ENCODE results near the gene TMEM132D. TPM values are rescaled to one million over a fixed set of nuclear protein-coding genes. Genes with fewer than 3 reads are reported as not detected.

Gene TMEM132D
- total and polyA plus RNA-seq, 4 donors = 0.01 to 0.14 (median 0.08) TPM

DNA sequence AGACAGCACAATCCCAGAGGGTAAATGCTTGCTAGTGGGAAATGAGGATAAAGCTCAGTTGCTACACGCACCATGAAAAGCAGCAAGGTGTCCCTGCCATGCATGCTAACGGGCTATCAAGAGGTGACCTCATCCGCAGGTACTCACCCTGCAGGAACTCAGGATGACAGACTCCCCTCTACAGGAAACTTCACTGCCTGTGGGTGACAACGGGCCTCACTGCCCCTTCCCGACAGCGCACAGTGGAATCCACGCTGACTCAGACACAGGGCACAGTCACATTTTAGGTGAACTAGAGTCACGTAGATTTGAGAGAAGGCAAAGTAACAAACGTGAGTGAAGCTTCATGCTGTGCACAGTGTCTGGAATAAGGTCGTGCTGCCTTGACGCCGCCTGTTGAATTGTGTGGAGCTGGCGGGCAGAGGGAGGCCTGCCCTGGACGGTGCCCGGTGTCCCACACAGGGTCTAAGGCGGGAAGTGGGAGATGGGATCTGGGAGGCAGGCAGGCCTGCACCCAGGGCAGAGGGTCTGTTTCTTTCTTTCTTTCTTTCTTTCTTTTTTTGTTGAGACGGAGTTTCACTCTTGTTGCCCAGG lies 331.8 kb downstream of the TMEM132D start:
- 77% methylated on average over 17 of the region's 17 CpGs for WGBS
- H3K36me3 ChIP-seq (ENCODE audit: control insufficient read depth in 4 of 4, insufficient read depth in 3 of 4, low read depth in 1 of 4, low read length in 3 of 4) = no peaks in the 10 kb centered on the region
- DNase-seq (ENCODE audit: low spot score) = no peak
- no peak for TF ChIP-seq GABPA (IDR thresholded peaks at IDR 0.05 in 1 of 2, conservative IDR thresholded peaks at IDR 0.05 in 1 of 2)
- no peak overlapping the region for H3K27ac ChIP-seq (ENCODE audit: low read depth in 1 of 2, low read length in 2 of 2)
- no peak overlapping the region for H3K9ac ChIP-seq (ENCODE audit: low read depth in 1 of 2, low read length in 2 of 2)
- no peaks in the 10 kb centered on the region for H3K9me3 ChIP-seq (ENCODE audit: control insufficient read depth in 4 of 4, low read length in 3 of 4)
- no peaks in the 10 kb centered on the region for H3K27me3 ChIP-seq (ENCODE audit: control insufficient read depth in 4 of 4, insufficient read depth in 4 of 4, low read length in 3 of 4)
- no peak overlapping the region for H3K4me3 ChIP-seq (ENCODE audit: low read depth in 1 of 3, low read length in 3 of 3)
- H3K4me1 ChIP-seq (ENCODE audit: control insufficient read depth in 4 of 4, insufficient read depth in 4 of 4, low read length in 3 of 4) = no peaks in the 10 kb centered on the region

DNA sequence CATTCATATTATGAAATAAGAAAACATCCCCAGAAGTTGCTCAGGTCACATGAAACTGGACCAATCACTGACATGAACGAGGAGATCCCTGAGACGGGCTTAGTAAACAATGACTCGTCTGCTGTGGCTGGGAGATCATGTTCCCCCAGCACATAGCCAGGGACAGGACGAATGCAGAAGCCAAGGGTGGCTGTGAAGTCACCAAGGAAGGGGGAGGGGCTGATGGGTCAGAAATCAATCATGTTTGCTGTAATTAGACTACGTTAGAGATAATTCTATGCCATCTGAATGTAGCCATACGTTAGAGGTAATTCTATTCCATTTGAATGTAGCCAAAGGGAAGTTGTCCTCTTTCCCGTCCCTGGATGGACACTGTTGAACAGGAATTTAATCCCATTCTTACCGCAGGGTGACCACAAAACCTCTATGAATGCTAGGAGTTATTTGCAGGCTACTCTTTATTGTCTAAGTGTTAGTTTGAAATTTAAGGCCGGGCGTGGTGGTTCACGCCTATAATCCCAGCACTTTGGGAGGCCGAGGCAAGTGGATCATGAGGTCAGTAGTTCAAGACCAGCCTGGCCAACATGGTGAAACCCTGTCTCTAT lies 332.9 kb downstream of the TMEM132D start:
- 65% methylated on average over 12 of the region's 12 CpGs for WGBS
- Histone ChIP-seq H3K36me3 (ENCODE audit: control insufficient read depth in 4 of 4, insufficient read depth in 3 of 4, low read depth in 1 of 4, low read length in 3 of 4) (no peaks in the 10 kb centered on the region), H3K27ac (ENCODE audit: low read depth in 1 of 2, low read length in 2 of 2) (no peak overlapping the region), H3K27me3 (ENCODE audit: control insufficient read depth in 4 of 4, insufficient read depth in 4 of 4, low read length in 3 of 4) (no peaks in the 10 kb centered on the region), H3K4me3 (ENCODE audit: low read depth in 1 of 3, low read length in 3 of 3) (no peak overlapping the region), H3K4me1 (ENCODE audit: control insufficient read depth in 4 of 4, insufficient read depth in 4 of 4, low read length in 3 of 4) (no peaks in the 10 kb centered on the region), H3K9me3 (ENCODE audit: control insufficient read depth in 4 of 4, low read length in 3 of 4) (no peaks in the 10 kb centered on the region), H3K9ac (ENCODE audit: low read depth in 1 of 2, low read length in 2 of 2) (no peak overlapping the region)
- no peak for TF ChIP-seq JUND (IDR thresholded peaks at IDR 0.05)
- no peak for TF ChIP-seq RAD21 (IDR thresholded peaks at IDR 0.05)
- TF ChIP-seq YY1 (IDR thresholded peaks at IDR 0.05) = no peak
- TF ChIP-seq GABPA (IDR thresholded peaks at IDR 0.05 in 1 of 2, conservative IDR thresholded peaks at IDR 0.05 in 1 of 2) = no peak
- TF ChIP-seq HNF4A (conservative IDR thresholded peaks at IDR 0.05) = no peak
- TF ChIP-seq RXRA (IDR thresholded peaks at IDR 0.05) = no peak
- TF ChIP-seq NR2F2 (IDR thresholded peaks at IDR 0.05) = no peak
- TF ChIP-seq, protein P1, sequence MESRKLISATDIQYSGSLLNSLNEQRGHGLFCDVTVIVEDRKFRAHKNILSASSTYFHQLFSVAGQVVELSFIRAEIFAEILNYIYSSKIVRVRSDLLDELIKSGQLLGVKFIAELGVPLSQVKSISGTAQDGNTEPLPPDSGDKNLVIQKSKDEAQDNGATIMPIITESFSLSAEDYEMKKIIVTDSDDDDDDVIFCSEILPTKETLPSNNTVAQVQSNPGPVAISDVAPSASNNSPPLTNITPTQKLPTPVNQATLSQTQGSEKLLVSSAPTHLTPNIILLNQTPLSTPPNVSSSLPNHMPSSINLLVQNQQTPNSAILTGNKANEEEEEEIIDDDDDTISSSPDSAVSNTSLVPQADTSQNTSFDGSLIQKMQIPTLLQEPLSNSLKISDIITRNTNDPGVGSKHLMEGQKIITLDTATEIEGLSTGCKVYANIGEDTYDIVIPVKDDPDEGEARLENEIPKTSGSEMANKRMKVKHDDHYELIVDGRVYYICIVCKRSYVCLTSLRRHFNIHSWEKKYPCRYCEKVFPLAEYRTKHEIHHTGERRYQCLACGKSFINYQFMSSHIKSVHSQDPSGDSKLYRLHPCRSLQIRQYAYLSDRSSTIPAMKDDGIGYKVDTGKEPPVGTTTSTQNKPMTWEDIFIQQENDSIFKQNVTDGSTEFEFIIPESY (IDR thresholded peaks at IDR 0.05) = no peak
- TF ChIP-seq, protein P2, sequence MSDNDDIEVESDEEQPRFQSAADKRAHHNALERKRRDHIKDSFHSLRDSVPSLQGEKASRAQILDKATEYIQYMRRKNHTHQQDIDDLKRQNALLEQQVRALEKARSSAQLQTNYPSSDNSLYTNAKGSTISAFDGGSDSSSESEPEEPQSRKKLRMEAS (IDR thresholded peaks at IDR 0.05) = no peak
- TF ChIP-seq, protein P3, sequence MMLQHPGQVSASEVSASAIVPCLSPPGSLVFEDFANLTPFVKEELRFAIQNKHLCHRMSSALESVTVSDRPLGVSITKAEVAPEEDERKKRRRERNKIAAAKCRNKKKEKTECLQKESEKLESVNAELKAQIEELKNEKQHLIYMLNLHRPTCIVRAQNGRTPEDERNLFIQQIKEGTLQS (IDR thresholded peaks at IDR 0.05) = no peak
- TF ChIP-seq, protein P4, sequence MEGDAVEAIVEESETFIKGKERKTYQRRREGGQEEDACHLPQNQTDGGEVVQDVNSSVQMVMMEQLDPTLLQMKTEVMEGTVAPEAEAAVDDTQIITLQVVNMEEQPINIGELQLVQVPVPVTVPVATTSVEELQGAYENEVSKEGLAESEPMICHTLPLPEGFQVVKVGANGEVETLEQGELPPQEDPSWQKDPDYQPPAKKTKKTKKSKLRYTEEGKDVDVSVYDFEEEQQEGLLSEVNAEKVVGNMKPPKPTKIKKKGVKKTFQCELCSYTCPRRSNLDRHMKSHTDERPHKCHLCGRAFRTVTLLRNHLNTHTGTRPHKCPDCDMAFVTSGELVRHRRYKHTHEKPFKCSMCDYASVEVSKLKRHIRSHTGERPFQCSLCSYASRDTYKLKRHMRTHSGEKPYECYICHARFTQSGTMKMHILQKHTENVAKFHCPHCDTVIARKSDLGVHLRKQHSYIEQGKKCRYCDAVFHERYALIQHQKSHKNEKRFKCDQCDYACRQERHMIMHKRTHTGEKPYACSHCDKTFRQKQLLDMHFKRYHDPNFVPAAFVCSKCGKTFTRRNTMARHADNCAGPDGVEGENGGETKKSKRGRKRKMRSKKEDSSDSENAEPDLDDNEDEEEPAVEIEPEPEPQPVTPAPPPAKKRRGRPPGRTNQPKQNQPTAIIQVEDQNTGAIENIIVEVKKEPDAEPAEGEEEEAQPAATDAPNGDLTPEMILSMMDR (IDR thresholded peaks at IDR 0.05; ENCODE audit: low read depth, low read length, missing input control) = no peak
- TF ChIP-seq, protein P5, sequence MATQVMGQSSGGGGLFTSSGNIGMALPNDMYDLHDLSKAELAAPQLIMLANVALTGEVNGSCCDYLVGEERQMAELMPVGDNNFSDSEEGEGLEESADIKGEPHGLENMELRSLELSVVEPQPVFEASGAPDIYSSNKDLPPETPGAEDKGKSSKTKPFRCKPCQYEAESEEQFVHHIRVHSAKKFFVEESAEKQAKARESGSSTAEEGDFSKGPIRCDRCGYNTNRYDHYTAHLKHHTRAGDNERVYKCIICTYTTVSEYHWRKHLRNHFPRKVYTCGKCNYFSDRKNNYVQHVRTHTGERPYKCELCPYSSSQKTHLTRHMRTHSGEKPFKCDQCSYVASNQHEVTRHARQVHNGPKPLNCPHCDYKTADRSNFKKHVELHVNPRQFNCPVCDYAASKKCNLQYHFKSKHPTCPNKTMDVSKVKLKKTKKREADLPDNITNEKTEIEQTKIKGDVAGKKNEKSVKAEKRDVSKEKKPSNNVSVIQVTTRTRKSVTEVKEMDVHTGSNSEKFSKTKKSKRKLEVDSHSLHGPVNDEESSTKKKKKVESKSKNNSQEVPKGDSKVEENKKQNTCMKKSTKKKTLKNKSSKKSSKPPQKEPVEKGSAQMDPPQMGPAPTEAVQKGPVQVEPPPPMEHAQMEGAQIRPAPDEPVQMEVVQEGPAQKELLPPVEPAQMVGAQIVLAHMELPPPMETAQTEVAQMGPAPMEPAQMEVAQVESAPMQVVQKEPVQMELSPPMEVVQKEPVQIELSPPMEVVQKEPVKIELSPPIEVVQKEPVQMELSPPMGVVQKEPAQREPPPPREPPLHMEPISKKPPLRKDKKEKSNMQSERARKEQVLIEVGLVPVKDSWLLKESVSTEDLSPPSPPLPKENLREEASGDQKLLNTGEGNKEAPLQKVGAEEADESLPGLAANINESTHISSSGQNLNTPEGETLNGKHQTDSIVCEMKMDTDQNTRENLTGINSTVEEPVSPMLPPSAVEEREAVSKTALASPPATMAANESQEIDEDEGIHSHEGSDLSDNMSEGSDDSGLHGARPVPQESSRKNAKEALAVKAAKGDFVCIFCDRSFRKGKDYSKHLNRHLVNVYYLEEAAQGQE (IDR thresholded peaks at IDR 0.05) = no peak
- TF ChIP-seq SP1 (IDR thresholded peaks at IDR 0.05) = no peak
- no peak for DNase-seq (ENCODE audit: low spot score)

Data from liver (tissue), 9 donors.